Adrenal gland (tissue), 12 donors: ENCODE measurements around the gene ERC2. TPM values are rescaled to one million over a fixed set of nuclear protein-coding genes. Genes with fewer than 3 reads are reported as not detected.

Experiments
- DNase-seq, 7 donors: peaks; one replicate each; pipeline ENCODE4 v3.0.0-alpha.2; 2019 to 2020
- H3K27ac ChIP-seq, 5 donors: fragments of 200-600 bp; sonication (generic) in 4 of 5; 1 replicate in 3 of 5; 2 replicates in 2 of 5; pipeline versions ENCODE4 v1.5.1 to v1.8.0; 2016 to 2020; ENCODE audit warnings: mild to moderate bottlenecking in 1 of 5
- H3K27me3 ChIP-seq: fragments of 200-600 bp; 2 replicates; pipeline ENCODE4 v1.8.0; 2021
- H3K36me3 ChIP-seq, 2 donors: fragments of 200-600 bp; replicated peaks in 1 of 2; 1 replicate in 1 of 2; 2 replicates in 1 of 2; pipeline versions ENCODE4 v1.5.1 to v1.8.0; 2018 to 2022
- H3K4me1 ChIP-seq, 2 donors: fragments of 200-600 bp; replicated peaks in 1 of 2; 1 replicate in 1 of 2; 2 replicates in 1 of 2; pipeline versions ENCODE4 v1.5.1 to v1.8.0; 2018 to 2021
- H3K4me3 ChIP-seq, 4 donors: fragments of 200-600 bp; sonication (generic) in 3 of 4; one replicate each; pipeline ENCODE4 v1.5.1; 2016 to 2018
- H3K9me3 ChIP-seq, 3 donors: fragments of 200-600 bp; sonication (generic) in 1 of 3; replicated peaks in 1 of 3; 1 replicate in 2 of 3; 2 replicates in 1 of 3; pipeline versions ENCODE4 v1.5.1 to v1.8.0; 2016 to 2021
- CTCF ChIP-seq, 6 experiments: fragments of 450-650 bp in 4 of 6; fragments of 200-600 bp in 2 of 6; sonication (generic) in 1 of 6; IDR thresholded peaks; 1 replicate in 5 of 6; 2 replicates in 1 of 6; pipeline versions ENCODE4 v1.5.1 to v1.8.0; 2016 to 2021; ENCODE audit warnings: antibody characterized with exemption in 6 of 6, mild to moderate bottlenecking in 2 of 6, moderate library complexity in 1 of 6
- POLR2A ChIP-seq, 2 donors: fragments of 450-650 bp; IDR thresholded peaks; one replicate each; pipeline ENCODE4 v1.6.1; 2017; ENCODE audit warnings: antibody characterized with exemption in 2 of 2, mild to moderate bottlenecking in 2 of 2, moderate library complexity in 1 of 2
- WGBS, 4 donors: extraction: QIAGEN DNeasy Blood & Tissue Kit in 2 of 4; methylation state at CpG; one replicate each; pipeline versions ENCODE4 v1.1.5 to v1.1.7; 2013 to 2017; 5-methylcytosine and 5-hydroxymethylcytosine counted together
- intact Hi-C, 2 donors: fragments of 100-400 bp; cut with DNase I; formaldehyde crosslinking; loops; one replicate each; pipeline versions ENCODE4 v1.14.1 to v1.15.0; 2022 to 2023
- polyA plus RNA-seq, 3 donors: library from polyadenylated mRNA; stranded (reverse); fragments of 200-250 nt in 2 of 3; fragments of 350-450 nt in 1 of 3; fragmentation: Illumina TruSeq in 1 of 3; extraction: RNeasy Lipid Tissue Mini Kit (QIAGEN cat#74804) in 1 of 3; gene quantifications; one replicate each; pipeline ENCODE4 v1.2.3, GENCODE V29; 2013 to 2014
- total RNA-seq, 9 donors: library from RNA; depleted of rRNA in 4 of 9; stranded (reverse); fragments of >200 nt in 4 of 9; fragments of 120-200 nt in 1 of 9; fragmentation: NEBNext Ultra II Directional in 1 of 9; extraction: Animal tissue kit (Norgen Biotek cat#: 25700) in 1 of 9; gene quantifications; one replicate each; pipeline versions ENCODE4 v1.1.0 to v1.2.4, GENCODE V29; 2013 to 2023
- donor health status: healthy with polysubstance abuse.
- donor health status: Bipolar disorder and iron deficiency.
- donor health status: DM: yes; HTN: yes; CAD: no.
- donor health status: DM: no; HTN: no; CAD: no.
- donor health status: DM: no; HTN: no; CAD: no.
- donor health status: DM: yes; HTN: yes; CAD: no.

Gene ERC2
- total and polyA plus RNA-seq, 12 donors = 0.47 to 5.8 (median 1.5) TPM

- Histone ChIP-seq H3K4me3 (no peak overlapping the region), H3K27me3 (no peaks in the 10 kb centered on the region), H3K9me3 (no peaks in the 10 kb centered on the region), H3K27ac (no peak overlapping the region), H3K4me1 (no peaks in the 10 kb centered on the region), H3K36me3 (no peaks in the 10 kb centered on the region)
- intact Hi-C loops = no loop called here
- DNase-seq = no peak
- peak in 1 of 6 experiments; percentile 6 for TF ChIP-seq CTCF (IDR thresholded peaks at IDR 0.05)
- no peak for TF ChIP-seq POLR2A (IDR thresholded peaks at IDR 0.05)
- WGBS, 4 donors = 18 to 60% (median 47%) methylated on average over 1 of the region's 1 CpG
Measured at GRCh38 chr3:55631766-55632331, 836.4 kb downstream of the ERC2 start.

- Histone ChIP-seq H3K27ac (no peak overlapping the region), H3K36me3 (no peaks in the 10 kb centered on the region), H3K9me3 (no peaks in the 10 kb centered on the region), H3K4me1 (no peaks in the 10 kb centered on the region), H3K4me3 (no peak overlapping the region), H3K27me3 (no peaks in the 10 kb centered on the region)
- no peak for DNase-seq
- intact Hi-C loops = no loop called here
- WGBS, 4 donors = 81 to 93% (median 90%) methylated on average over 1 of the region's 1 CpG
- TF ChIP-seq CTCF (IDR thresholded peaks at IDR 0.05) = no peak
- no peak for TF ChIP-seq POLR2A (IDR thresholded peaks at IDR 0.05)
Measured at GRCh38 chr3:55630921-55631299, 837.4 kb downstream of the ERC2 start.

- 87 to 93% (median 91%) methylated on average over 14 of the region's 14 CpGs for WGBS, 4 donors
- H3K27ac ChIP-seq = no peak overlapping the region
- TF ChIP-seq CTCF (IDR thresholded peaks at IDR 0.05) (no peak), POLR2A (IDR thresholded peaks at IDR 0.05) (no peak)
- H3K36me3 ChIP-seq = no peaks in the 10 kb centered on the region
- no peaks in the 10 kb centered on the region for H3K9me3 ChIP-seq
- H3K4me3 ChIP-seq = no peak overlapping the region
- no peaks in the 10 kb centered on the region for H3K4me1 ChIP-seq
- H3K27me3 ChIP-seq = no peaks in the 10 kb centered on the region
- DNase-seq = no peak
- intact Hi-C loops = no loop called here
Measured at GRCh38 chr3:55630280-55630920, 837.9 kb downstream of the ERC2 start.

GRCh38 chr3:55629432-55629831 lies 838.8 kb downstream of the ERC2 start:
- Histone ChIP-seq H3K36me3 (no peaks in the 10 kb centered on the region), H3K4me3 (no peak overlapping the region), H3K9me3 (no peaks in the 10 kb centered on the region), H3K4me1 (no peaks in the 10 kb centered on the region), H3K27me3 (no peaks in the 10 kb centered on the region), H3K27ac (no peak overlapping the region)
- TF ChIP-seq CTCF (IDR thresholded peaks at IDR 0.05) (no peak), POLR2A (IDR thresholded peaks at IDR 0.05) (no peak)
- intact Hi-C loops = no loop called here
- 21 to 33% (median 31%) methylated on average over 1 of the region's 1 CpG for WGBS, 4 donors
- DNase-seq = peak in 3 of 7 donors; percentile 32 to 54 (median 46)
